ENCODE results near the gene BCL11A. TPM values are rescaled to one million over a fixed set of nuclear protein-coding genes. Genes with fewer than 3 reads are reported as not detected.
A peak's percentile ranks its signal among the peaks of the same experiment; 100 is the strongest.

BCL11A gene
- total and polyA plus RNA-seq, 5 donors: 3.7 to 11.2 (median 8.5) TPM

- Histone ChIP-seq H3K4me3 (ENCODE audit: low read length) (peak overlapping the region; percentile 66), H3K27ac (ENCODE audit: low read length) (no peak overlapping the region), H3K4me1 (ENCODE audit: control insufficient read depth, insufficient read depth, low read length) (no peaks in the 10 kb centered on the region), H3K27me3 (ENCODE audit: control insufficient read depth, insufficient read depth) (no peaks in the 10 kb centered on the region), H3K9me3 (ENCODE audit: control insufficient read depth, low read length) (no peaks in the 10 kb centered on the region)
- under 1% methylated on average over 49 of the region's 49 CpGs for WGBS
- ATAC-seq: no peak
- intact Hi-C loops (cut with DNase I): loop anchor here in 3 of 4 donors (5.0 to 10.0 kb wide), 3 partner anchors 50 to 220 kb away; no protein-coding TSS in a partner anchor
- peak; percentile 12 to 65 (median 60) for DNase-seq
Measured at GRCh38 chr2:60552078-60552850, 1.2 kb downstream of the BCL11A start.

GRCh38 chr2:60551240-60552077, 2.0 kb downstream of the BCL11A start:
- ATAC-seq: no peak
- H3K27ac ChIP-seq (ENCODE audit: low read length): no peak overlapping the region
- intact Hi-C loops (cut with DNase I): loop anchor here in 3 of 4 donors (5.0 to 10.0 kb wide), 3 partner anchors 49 to 219 kb away; no protein-coding TSS in a partner anchor
- no peaks in the 10 kb centered on the region for H3K27me3 ChIP-seq (ENCODE audit: control insufficient read depth, insufficient read depth)
- WGBS: 3% methylated on average over 63 of the region's 63 CpGs
- no peaks in the 10 kb centered on the region for H3K4me1 ChIP-seq (ENCODE audit: control insufficient read depth, insufficient read depth, low read length)
- peak overlapping the region; percentile 66 for H3K4me3 ChIP-seq (ENCODE audit: low read length)
- no peaks in the 10 kb centered on the region for H3K9me3 ChIP-seq (ENCODE audit: control insufficient read depth, low read length)
- DNase-seq: peak; percentile 28 to 77 (median 71)

- WGBS: 6% methylated on average over 8 of the region's 8 CpGs
Measured at GRCh38 chr2:60550984-60551239, 2.5 kb downstream of the BCL11A start.

GRCh38 chr2:60550178-60550983, 3.1 kb downstream of the BCL11A start:
- Histone ChIP-seq H3K27ac (ENCODE audit: low read length) (peak overlapping the region; percentile 26), H3K27me3 (ENCODE audit: control insufficient read depth, insufficient read depth) (no peaks in the 10 kb centered on the region)
- intact Hi-C loops (cut with DNase I): loop anchor here in 3 of 4 donors (5.0 to 10.0 kb wide), 3 partner anchors 48 to 218 kb away; no protein-coding TSS in a partner anchor

More at GRCh38 chr2:60550984-60551239, 2.5 kb downstream of the BCL11A start:
- H3K4me1 ChIP-seq (ENCODE audit: control insufficient read depth, insufficient read depth, low read length): no peaks in the 10 kb centered on the region
- ATAC-seq: no peak
- peak overlapping the region; percentile 66 for H3K4me3 ChIP-seq (ENCODE audit: low read length)
- H3K9me3 ChIP-seq (ENCODE audit: control insufficient read depth, low read length): no peaks in the 10 kb centered on the region
- H3K27ac ChIP-seq (ENCODE audit: low read length): no peak overlapping the region
- no peaks in the 10 kb centered on the region for H3K27me3 ChIP-seq (ENCODE audit: control insufficient read depth, insufficient read depth)
- DNase-seq: no peak
- intact Hi-C loops (cut with DNase I): loop anchor here in 3 of 4 donors (5.0 to 10.0 kb wide), 3 partner anchors 49 to 219 kb away; no protein-coding TSS in a partner anchor

GRCh38 chr2:60549928-60550177, 3.6 kb downstream of the BCL11A start:
- peak in 2 of 3 donors; percentile 21 to 47 for DNase-seq
- H3K27me3 ChIP-seq (ENCODE audit: control insufficient read depth, insufficient read depth): no peaks in the 10 kb centered on the region

More at GRCh38 chr2:60550178-60550983, 3.1 kb downstream of the BCL11A start:
- ATAC-seq (peak; percentile 79), DNase-seq (peak; percentile 40 to 80 (median 78))
- under 1% methylated on average over 62 of the region's 62 CpGs for WGBS
- no peaks in the 10 kb centered on the region for H3K4me1 ChIP-seq (ENCODE audit: control insufficient read depth, insufficient read depth, low read length)
- peak overlapping the region; percentile 66 for H3K4me3 ChIP-seq (ENCODE audit: low read length)
- H3K9me3 ChIP-seq (ENCODE audit: control insufficient read depth, low read length): no peaks in the 10 kb centered on the region

GRCh38 chr2:60549238-60549927, 4.1 kb downstream of the BCL11A start:
- intact Hi-C loops (cut with DNase I): loop anchor here in 1 of 4 donors (10.0 kb wide), 1 partner anchor 215 kb away; no protein-coding TSS in a partner anchor
- H3K27ac ChIP-seq (ENCODE audit: low read length): peak overlapping the region; percentile 16
- peak; percentile 19 to 58 (median 51) for DNase-seq
- H3K4me1 ChIP-seq (ENCODE audit: control insufficient read depth, insufficient read depth, low read length): no peaks in the 10 kb centered on the region
- peak; percentile 3 to 20 for ATAC-seq
- no peaks in the 10 kb centered on the region for H3K9me3 ChIP-seq (ENCODE audit: control insufficient read depth, low read length)
- 1% methylated on average over 40 of the region's 40 CpGs for WGBS
- H3K27me3 ChIP-seq (ENCODE audit: control insufficient read depth, insufficient read depth): no peaks in the 10 kb centered on the region
- peak overlapping the region; percentile 66 for H3K4me3 ChIP-seq (ENCODE audit: low read length)

More at GRCh38 chr2:60549928-60550177, 3.6 kb downstream of the BCL11A start:
- under 1% methylated on average over 13 of the region's 13 CpGs for WGBS
- Histone ChIP-seq H3K4me1 (ENCODE audit: control insufficient read depth, insufficient read depth, low read length) (no peaks in the 10 kb centered on the region), H3K9me3 (ENCODE audit: control insufficient read depth, low read length) (no peaks in the 10 kb centered on the region), H3K27ac (ENCODE audit: low read length) (peak overlapping the region; percentile 26), H3K4me3 (ENCODE audit: low read length) (peak overlapping the region; percentile 66)
- intact Hi-C loops (cut with DNase I): loop anchor here in 3 of 4 donors (5.0 to 10.0 kb wide), 3 partner anchors 48 to 218 kb away; no protein-coding TSS in a partner anchor
- ATAC-seq: no peak

- no peaks in the 10 kb centered on the region for H3K27me3 ChIP-seq (ENCODE audit: control insufficient read depth, insufficient read depth)
- H3K9me3 ChIP-seq (ENCODE audit: control insufficient read depth, low read length): no peaks in the 10 kb centered on the region
- H3K4me3 ChIP-seq (ENCODE audit: low read length): peak overlapping the region; percentile 66
- no peak for ATAC-seq
- intact Hi-C loops (cut with DNase I): loop anchor here in 1 of 4 donors (10.0 kb wide), 1 partner anchor 214 kb away; no protein-coding TSS in a partner anchor
- no peak for DNase-seq
- 46% methylated on average over 9 of the region's 9 CpGs for WGBS
- H3K4me1 ChIP-seq (ENCODE audit: control insufficient read depth, insufficient read depth, low read length): no peaks in the 10 kb centered on the region
- no peak overlapping the region for H3K27ac ChIP-seq (ENCODE audit: low read length)
Measured at GRCh38 chr2:60548845-60549237, 4.6 kb downstream of the BCL11A start.

- Histone ChIP-seq H3K9me3 (ENCODE audit: control insufficient read depth, low read length) (no peaks in the 10 kb centered on the region), H3K27ac (ENCODE audit: low read length) (no peak overlapping the region), H3K4me1 (ENCODE audit: control insufficient read depth, insufficient read depth, low read length) (no peaks in the 10 kb centered on the region), H3K4me3 (ENCODE audit: low read length) (no peak overlapping the region), H3K27me3 (ENCODE audit: control insufficient read depth, insufficient read depth) (no peaks in the 10 kb centered on the region)
- DNase-seq (no peak), ATAC-seq (no peak)
- 72% methylated on average over 4 of the region's 4 CpGs for WGBS
- intact Hi-C loops (cut with DNase I): loop anchor here in 1 of 4 donors (10.0 kb wide), 1 partner anchor 214 kb away; no protein-coding TSS in a partner anchor
Measured at GRCh38 chr2:60548311-60548710, 5.1 kb downstream of the BCL11A start.

- ATAC-seq: no peak
- Histone ChIP-seq H3K4me3 (ENCODE audit: low read length) (no peak overlapping the region), H3K27ac (ENCODE audit: low read length) (no peak overlapping the region), H3K9me3 (ENCODE audit: control insufficient read depth, low read length) (no peaks in the 10 kb centered on the region), H3K4me1 (ENCODE audit: control insufficient read depth, insufficient read depth, low read length) (no peaks in the 10 kb centered on the region), H3K27me3 (ENCODE audit: control insufficient read depth, insufficient read depth) (no peaks in the 10 kb centered on the region)
- no peak for DNase-seq
- intact Hi-C loops (cut with DNase I): loop anchor here in 1 of 4 donors (10.0 kb wide), 1 partner anchor 213 kb away; no protein-coding TSS in a partner anchor
Measured at GRCh38 chr2:60547841-60548240, 5.6 kb downstream of the BCL11A start.
